ENCODE data around the gene MYO7A. TPM values are rescaled to one million over a fixed set of nuclear protein-coding genes. Genes with fewer than 3 reads are reported as not detected.

MYO7A gene
- total RNA-seq, 1 experiment from 2014 or later, result 2.5 TPM

DNA sequence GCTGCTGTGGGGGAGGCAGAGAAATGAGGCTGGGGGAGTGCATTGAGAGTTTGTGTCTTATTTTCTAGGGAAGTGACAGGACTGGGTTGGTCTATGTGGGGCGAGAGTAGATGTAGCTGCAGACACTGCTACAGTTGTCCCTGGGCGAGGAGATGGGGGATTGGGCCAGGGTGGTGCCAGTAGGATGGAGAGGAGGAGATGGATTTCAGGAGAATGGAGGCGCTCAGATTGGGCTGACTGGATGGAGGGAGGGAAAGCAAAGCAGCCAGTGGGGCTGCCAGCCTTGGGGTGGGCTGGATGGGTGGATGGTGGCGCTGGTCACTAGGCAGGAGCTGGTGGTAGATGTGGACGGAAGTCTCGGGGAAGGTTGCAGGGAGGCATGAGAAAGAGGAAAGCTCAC lies 16.1 kb upstream of the MYO7A start:
- Mint-ChIP-seq H3K27ac (peak overlapping the region; percentile 70; the same call in 1 of the 2 replicates), H3K27me3 (ENCODE audit: low read depth) (no peaks in the 10 kb centered on the region), H3K9me3 (no peaks in the 10 kb centered on the region), H3K4me1 (peaks cover 12% of the 10 kb centered on the region), H3K4me3 (no peak overlapping the region), H3K36me3 (no peaks in the 10 kb centered on the region)
- ATAC-seq, result no peak
- CTCF ChIA-PET, result interaction anchor here (1.5 to 8.2 kb wide), 6 partner anchors 10 to 64 kb away, joined by 4 to 86 read pairs (median 9); partner anchors contain the start of gene MYO7A
- POLR2A ChIA-PET, result no interaction called here
- TF ChIP-seq ZNF232 (CRISPR knock-in tag; IDR thresholded peaks at IDR 0.05), result no peak
- TF ChIP-seq FOXP1 (CRISPR knock-in tag; IDR thresholded peaks at IDR 0.05; ENCODE audit: borderline replicate concordance), result no peak
- TF ChIP-seq FOXK1 (CRISPR knock-in tag; IDR thresholded peaks at IDR 0.05), result no peak
- no peak for TF ChIP-seq CREM (CRISPR knock-in tag; IDR thresholded peaks at IDR 0.05)
- TF ChIP-seq NFATC4 (CRISPR knock-in tag; IDR thresholded peaks at IDR 0.05), result no peak
- TF ChIP-seq ZNF423 (CRISPR knock-in tag; IDR thresholded peaks at IDR 0.05), result no peak
- no peak for DNase-seq (ENCODE audit: low spot score)

DNA sequence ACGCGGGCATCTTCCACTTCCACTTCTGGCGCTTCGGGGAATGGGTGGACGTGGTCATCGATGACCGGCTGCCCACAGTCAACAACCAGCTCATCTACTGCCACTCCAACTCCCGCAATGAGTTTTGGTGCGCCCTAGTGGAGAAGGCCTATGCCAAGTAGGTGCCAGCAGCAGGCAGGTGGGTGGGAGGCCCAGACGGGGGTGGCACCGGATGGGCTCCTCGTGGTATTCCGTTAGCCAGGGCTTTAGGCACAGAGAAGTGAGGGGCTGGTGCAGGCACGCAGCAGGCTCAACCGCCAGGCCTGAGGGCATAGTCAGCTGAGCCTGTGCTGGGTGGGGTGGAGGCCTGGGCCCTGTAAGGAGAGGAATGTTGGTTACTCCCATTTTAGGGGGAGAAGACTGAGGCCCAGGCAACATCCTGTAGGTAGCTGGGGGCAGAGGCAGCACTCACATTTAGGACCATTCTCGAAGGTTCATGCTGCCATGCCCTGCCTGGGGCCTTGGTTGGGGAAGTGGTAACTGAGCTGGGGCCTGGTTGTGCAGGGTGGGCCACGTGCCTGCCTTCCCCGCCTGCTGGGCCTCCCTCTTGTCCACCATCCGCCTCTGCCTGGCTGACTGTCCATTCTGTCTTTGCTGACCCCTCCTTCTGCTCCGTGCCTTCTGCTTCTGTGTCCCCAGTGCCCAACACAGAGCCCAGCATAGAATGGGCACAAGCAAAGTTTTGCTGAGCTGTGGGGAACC lies 15.2 kb upstream of the MYO7A start:
- ChIA-PET CTCF (interaction anchor here (0.7 to 8.2 kb wide), 21 partner anchors 8 to 193 kb away, joined by 3 to 86 read pairs (median 5); partner anchors contain the start of gene MYO7A), POLR2A (interaction anchor here (0.7 kb wide), 1 partner anchor 19 kb away, joined by 3 read pairs; no protein-coding TSS in a partner anchor)
- TF ChIP-seq, protein P1, sequence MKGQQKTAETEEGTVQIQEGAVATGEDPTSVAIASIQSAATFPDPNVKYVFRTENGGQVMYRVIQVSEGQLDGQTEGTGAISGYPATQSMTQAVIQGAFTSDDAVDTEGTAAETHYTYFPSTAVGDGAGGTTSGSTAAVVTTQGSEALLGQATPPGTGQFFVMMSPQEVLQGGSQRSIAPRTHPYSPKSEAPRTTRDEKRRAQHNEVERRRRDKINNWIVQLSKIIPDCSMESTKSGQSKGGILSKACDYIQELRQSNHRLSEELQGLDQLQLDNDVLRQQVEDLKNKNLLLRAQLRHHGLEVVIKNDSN (CRISPR knock-in tag; IDR thresholded peaks at IDR 0.05), result no peak
- 0 out of 2 replicates have a peak, but pooled peaks have one; percentile 21 for TF ChIP-seq NFE2L1 (CRISPR knock-in tag; IDR thresholded peaks at IDR 0.05)
- H3K9me3 Mint-ChIP-seq, result no peaks in the 10 kb centered on the region
- no peaks in the 10 kb centered on the region for H3K27me3 Mint-ChIP-seq (ENCODE audit: low read depth)
- peaks cover 12% of the 10 kb centered on the region for H3K4me1 Mint-ChIP-seq
- H3K27ac Mint-ChIP-seq, result no peak overlapping the region
- DNase-seq (ENCODE audit: low spot score) (no peak), ATAC-seq (no peak)
- no peaks in the 10 kb centered on the region for H3K36me3 Mint-ChIP-seq
- H3K4me3 Mint-ChIP-seq, result no peak overlapping the region

DNA sequence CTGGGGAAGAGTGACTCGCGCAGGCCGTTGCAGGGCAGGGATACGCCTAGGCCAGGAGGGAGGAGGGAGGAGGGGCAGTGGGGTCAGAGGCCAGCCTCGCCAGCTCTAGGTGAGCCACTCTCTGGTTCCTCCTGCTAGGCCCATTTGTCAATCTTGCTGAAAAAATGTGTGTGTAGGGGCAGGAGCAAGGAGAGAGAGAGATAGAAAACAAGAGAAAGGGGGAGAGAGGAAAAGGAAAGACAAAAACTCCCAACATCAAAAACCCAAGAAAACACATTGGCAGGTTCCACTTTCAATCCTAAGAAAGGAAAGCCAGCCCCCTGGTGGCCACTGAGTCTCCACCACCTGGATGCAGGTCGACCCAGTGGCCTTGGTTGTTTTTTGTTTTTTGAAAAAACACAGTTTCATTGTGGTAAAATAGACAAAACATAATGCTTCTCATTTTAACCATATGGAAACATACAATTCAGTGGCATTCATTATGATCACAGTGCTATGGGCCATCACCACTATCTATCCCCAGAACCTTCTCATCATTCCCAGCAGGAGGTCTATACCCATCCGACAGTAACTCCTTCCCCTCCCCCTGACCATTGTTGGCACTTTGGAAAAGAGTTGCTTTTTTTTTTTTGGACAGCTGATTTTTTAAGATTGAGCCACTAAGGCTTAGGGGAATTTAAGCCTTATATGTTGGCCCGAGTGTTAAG lies 14.5 kb upstream of the MYO7A start:
- peak overlapping the region; percentile 64 for H3K27ac Mint-ChIP-seq

DNA sequence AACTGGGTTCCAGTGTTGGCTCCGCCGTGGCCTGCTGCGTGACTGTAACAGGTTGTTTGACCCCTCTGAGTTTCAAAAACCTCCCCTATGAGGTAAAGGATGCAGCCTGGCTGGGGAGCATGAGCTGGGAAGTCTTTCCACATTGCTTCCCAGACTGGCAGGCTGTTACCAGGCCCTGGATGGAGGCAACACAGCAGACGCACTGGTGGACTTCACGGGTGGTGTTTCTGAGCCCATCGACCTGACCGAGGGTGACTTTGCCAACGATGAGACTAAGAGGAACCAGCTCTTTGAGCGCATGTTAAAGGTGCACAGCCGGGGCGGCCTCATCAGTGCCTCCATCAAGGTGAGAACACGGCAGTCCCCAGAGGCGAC lies 14.0 kb upstream of the MYO7A start:
- CTCF ChIA-PET, result interaction anchor here (0.9 to 8.2 kb wide), 18 partner anchors 7 to 194 kb away, joined by 3 to 86 read pairs (median 8); partner anchors contain the start of gene MYO7A
- no peak for ATAC-seq
- no peaks in the 10 kb centered on the region for H3K9me3 Mint-ChIP-seq
- TF ChIP-seq FOXJ3 (CRISPR knock-in tag; IDR thresholded peaks at IDR 0.05; ENCODE audit: borderline replicate concordance) (no peak), RORB (CRISPR knock-in tag; IDR thresholded peaks at IDR 0.05) (no peak), SOX15 (CRISPR knock-in tag; IDR thresholded peaks at IDR 0.05) (no peak), ZNF263 (CRISPR knock-in tag; IDR thresholded peaks at IDR 0.05; ENCODE audit: low read depth) (no peak)
- TF ChIP-seq, protein P2, sequence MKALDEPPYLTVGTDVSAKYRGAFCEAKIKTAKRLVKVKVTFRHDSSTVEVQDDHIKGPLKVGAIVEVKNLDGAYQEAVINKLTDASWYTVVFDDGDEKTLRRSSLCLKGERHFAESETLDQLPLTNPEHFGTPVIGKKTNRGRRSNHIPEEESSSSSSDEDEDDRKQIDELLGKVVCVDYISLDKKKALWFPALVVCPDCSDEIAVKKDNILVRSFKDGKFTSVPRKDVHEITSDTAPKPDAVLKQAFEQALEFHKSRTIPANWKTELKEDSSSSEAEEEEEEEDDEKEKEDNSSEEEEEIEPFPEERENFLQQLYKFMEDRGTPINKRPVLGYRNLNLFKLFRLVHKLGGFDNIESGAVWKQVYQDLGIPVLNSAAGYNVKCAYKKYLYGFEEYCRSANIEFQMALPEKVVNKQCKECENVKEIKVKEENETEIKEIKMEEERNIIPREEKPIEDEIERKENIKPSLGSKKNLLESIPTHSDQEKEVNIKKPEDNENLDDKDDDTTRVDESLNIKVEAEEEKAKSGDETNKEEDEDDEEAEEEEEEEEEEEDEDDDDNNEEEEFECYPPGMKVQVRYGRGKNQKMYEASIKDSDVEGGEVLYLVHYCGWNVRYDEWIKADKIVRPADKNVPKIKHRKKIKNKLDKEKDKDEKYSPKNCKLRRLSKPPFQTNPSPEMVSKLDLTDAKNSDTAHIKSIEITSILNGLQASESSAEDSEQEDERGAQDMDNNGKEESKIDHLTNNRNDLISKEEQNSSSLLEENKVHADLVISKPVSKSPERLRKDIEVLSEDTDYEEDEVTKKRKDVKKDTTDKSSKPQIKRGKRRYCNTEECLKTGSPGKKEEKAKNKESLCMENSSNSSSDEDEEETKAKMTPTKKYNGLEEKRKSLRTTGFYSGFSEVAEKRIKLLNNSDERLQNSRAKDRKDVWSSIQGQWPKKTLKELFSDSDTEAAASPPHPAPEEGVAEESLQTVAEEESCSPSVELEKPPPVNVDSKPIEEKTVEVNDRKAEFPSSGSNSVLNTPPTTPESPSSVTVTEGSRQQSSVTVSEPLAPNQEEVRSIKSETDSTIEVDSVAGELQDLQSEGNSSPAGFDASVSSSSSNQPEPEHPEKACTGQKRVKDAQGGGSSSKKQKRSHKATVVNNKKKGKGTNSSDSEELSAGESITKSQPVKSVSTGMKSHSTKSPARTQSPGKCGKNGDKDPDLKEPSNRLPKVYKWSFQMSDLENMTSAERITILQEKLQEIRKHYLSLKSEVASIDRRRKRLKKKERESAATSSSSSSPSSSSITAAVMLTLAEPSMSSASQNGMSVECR (CRISPR knock-in tag; IDR thresholded peaks at IDR 0.05; ENCODE audit: borderline replicate concordance), result no peak
- TF ChIP-seq, protein P3, sequence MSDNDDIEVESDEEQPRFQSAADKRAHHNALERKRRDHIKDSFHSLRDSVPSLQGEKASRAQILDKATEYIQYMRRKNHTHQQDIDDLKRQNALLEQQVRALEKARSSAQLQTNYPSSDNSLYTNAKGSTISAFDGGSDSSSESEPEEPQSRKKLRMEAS (CRISPR knock-in tag; IDR thresholded peaks at IDR 0.05), result no peak

More for the DNA sequence above, 14.5 kb upstream of the MYO7A start:
- Mint-ChIP-seq H3K4me1 (peaks cover 12% of the 10 kb centered on the region), H3K9me3 (no peaks in the 10 kb centered on the region), H3K27me3 (ENCODE audit: low read depth) (no peaks in the 10 kb centered on the region), H3K36me3 (no peaks in the 10 kb centered on the region), H3K4me3 (no peak overlapping the region)
- TF ChIP-seq, protein P4, sequence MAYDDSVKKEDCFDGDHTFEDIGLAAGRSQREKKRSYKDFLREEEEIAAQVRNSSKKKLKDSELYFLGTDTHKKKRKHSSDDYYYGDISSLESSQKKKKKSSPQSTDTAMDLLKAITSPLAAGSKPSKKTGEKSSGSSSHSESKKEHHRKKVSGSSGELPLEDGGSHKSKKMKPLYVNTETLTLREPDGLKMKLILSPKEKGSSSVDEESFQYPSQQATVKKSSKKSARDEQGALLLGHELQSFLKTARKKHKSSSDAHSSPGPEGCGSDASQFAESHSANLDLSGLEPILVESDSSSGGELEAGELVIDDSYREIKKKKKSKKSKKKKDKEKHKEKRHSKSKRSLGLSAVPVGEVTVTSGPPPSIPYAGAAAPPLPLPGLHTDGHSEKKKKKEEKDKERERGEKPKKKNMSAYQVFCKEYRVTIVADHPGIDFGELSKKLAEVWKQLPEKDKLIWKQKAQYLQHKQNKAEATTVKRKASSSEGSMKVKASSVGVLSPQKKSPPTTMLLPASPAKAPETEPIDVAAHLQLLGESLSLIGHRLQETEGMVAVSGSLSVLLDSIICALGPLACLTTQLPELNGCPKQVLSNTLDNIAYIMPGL (CRISPR knock-in tag; IDR thresholded peaks at IDR 0.05), result no peak
- TF ChIP-seq, protein P5, sequence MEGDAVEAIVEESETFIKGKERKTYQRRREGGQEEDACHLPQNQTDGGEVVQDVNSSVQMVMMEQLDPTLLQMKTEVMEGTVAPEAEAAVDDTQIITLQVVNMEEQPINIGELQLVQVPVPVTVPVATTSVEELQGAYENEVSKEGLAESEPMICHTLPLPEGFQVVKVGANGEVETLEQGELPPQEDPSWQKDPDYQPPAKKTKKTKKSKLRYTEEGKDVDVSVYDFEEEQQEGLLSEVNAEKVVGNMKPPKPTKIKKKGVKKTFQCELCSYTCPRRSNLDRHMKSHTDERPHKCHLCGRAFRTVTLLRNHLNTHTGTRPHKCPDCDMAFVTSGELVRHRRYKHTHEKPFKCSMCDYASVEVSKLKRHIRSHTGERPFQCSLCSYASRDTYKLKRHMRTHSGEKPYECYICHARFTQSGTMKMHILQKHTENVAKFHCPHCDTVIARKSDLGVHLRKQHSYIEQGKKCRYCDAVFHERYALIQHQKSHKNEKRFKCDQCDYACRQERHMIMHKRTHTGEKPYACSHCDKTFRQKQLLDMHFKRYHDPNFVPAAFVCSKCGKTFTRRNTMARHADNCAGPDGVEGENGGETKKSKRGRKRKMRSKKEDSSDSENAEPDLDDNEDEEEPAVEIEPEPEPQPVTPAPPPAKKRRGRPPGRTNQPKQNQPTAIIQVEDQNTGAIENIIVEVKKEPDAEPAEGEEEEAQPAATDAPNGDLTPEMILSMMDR (IDR thresholded peaks at IDR 0.05), result peak; percentile 45
- ChIA-PET CTCF (interaction anchor here (0.7 to 8.2 kb wide), 20 partner anchors 9 to 194 kb away, joined by 3 to 86 read pairs (median 5); partner anchors contain the start of gene MYO7A), POLR2A (interaction anchor here (0.7 kb wide), 1 partner anchor 20 kb away, joined by 3 read pairs; no protein-coding TSS in a partner anchor)
- DNase-seq (ENCODE audit: low spot score) (peak; percentile 60), ATAC-seq (peak; percentile 65)

More for the DNA sequence above, 14.0 kb upstream of the MYO7A start:
- POLR2A ChIA-PET, result no interaction called here
- H3K36me3 Mint-ChIP-seq, result no peaks in the 10 kb centered on the region
- no peaks in the 10 kb centered on the region for H3K27me3 Mint-ChIP-seq (ENCODE audit: low read depth)
- no peak for DNase-seq (ENCODE audit: low spot score)
- H3K4me1 Mint-ChIP-seq, result peaks cover 12% of the 10 kb centered on the region
- no peak overlapping the region for H3K4me3 Mint-ChIP-seq
- no peak overlapping the region for H3K27ac Mint-ChIP-seq
